Stomach (tissue), 19 donors: ENCODE measurements around the gene MRPL34. TPM values are rescaled to one million over a fixed set of nuclear protein-coding genes. Genes with fewer than 3 reads are reported as not detected.

ENCODE experiments used
- DNase-seq, 2 donors: peaks; one replicate each; pipeline versions ENCODE4 v3.0.0 to v3.0.0-alpha.2; 2013 to 2019
- H3K27ac ChIP-seq, 5 donors: fragments of 200-600 bp in 4 of 5; sonication (generic) in 4 of 5; one replicate each; pipeline ENCODE4 v1.5.1; 2013 to 2019; ENCODE audit warnings: mild to moderate bottlenecking in 1 of 5, moderate library complexity in 1 of 5
- H3K27me3 ChIP-seq, 3 donors: fragments of 200-600 bp; sonication (generic); one replicate each; pipeline ENCODE4 v1.5.1; 2017 to 2019; ENCODE audit warnings: mixed run types in 1 of 3
- H3K36me3 ChIP-seq, 4 donors: fragments of 200-600 bp; sonication (generic); 1 replicate in 3 of 4; 2 replicates in 1 of 4; pipeline ENCODE4 v1.5.1; 2016 to 2019
- H3K4me1 ChIP-seq, 4 donors: fragments of 200-600 bp; sonication (generic); one replicate each; pipeline ENCODE4 v1.5.1; 2016 to 2019
- H3K4me3 ChIP-seq, 4 donors: fragments of 200-600 bp; sonication (generic) in 3 of 4; one replicate each; pipeline ENCODE4 v1.5.1; 2016 to 2019; ENCODE audit warnings: mild to moderate bottlenecking in 1 of 4
- H3K9me3 ChIP-seq, 4 donors: fragments of 200-600 bp; sonication (generic); one replicate each; pipeline ENCODE4 v1.5.1; 2016 to 2019
- CTCF ChIP-seq, 7 experiments: fragments of 450-650 bp in 4 of 7; fragments of 200-600 bp in 3 of 7; sonication (generic) in 3 of 7; IDR thresholded peaks; one replicate each; pipeline ENCODE4 v1.5.1; 2016 to 2019; ENCODE audit warnings: antibody characterized with exemption in 7 of 7, control low read depth in 2 of 7, mild to moderate bottlenecking in 1 of 7
- EP300 ChIP-seq: sonication (generic); formaldehyde crosslinking; IDR thresholded peaks from one replicate; pipeline ENCODE4 v1.6.1; 2017; ENCODE audit warnings: antibody characterized with exemption
- POLR2A ChIP-seq, 4 donors: fragments of 450-650 bp; IDR thresholded peaks; one replicate each; pipeline ENCODE4 v1.6.1; 2016; ENCODE audit warnings: antibody characterized with exemption in 4 of 4, control low read depth in 2 of 4, mild to moderate bottlenecking in 1 of 4, moderate library complexity in 1 of 4
- POLR2AphosphoS5 ChIP-seq, 3 donors: sonication (generic); formaldehyde crosslinking; IDR thresholded peaks; one replicate each; pipeline ENCODE4 v1.6.1; 2016; ENCODE audit warnings: antibody characterized with exemption in 3 of 3
- WGBS, 5 donors: extraction: QIAGEN DNeasy Blood & Tissue Kit in 3 of 5; methylation state at CpG; one replicate each; pipeline versions ENCODE4 v1.1.5 to v1.1.7; 2013 to 2018; 5-methylcytosine and 5-hydroxymethylcytosine counted together
- intact Hi-C: fragments of 100-400 bp; cut with DNase I; formaldehyde crosslinking; loops from one replicate; pipeline ENCODE4 v1.15.1; 2023; ENCODE audit warnings: low total_unique reads
- long read RNA-seq, 10 donors: transcript quantifications; one replicate each; lab custom pipeline, GENCODE V29; 2026
- polyA plus RNA-seq, 3 donors: library from polyadenylated mRNA; stranded (reverse); fragments of 200-250 nt; gene quantifications; one replicate each; pipeline ENCODE4 v1.2.3, GENCODE V29; 2013
- total RNA-seq, 5 donors: library from RNA; depleted of rRNA; stranded (reverse); fragments of >200 nt; gene quantifications; one replicate each; pipeline versions ENCODE4 v1.1.0 to v1.2.3, GENCODE V29; 2014 to 2016
- donor health status: healthy with polysubstance abuse.
- donor health status: Bipolar disorder and iron deficiency.
- donor health status: healthy.

The MRPL34 gene
- total RNA-seq (100 to 1,000 TPM in 3 of 5 donors, 10 to 100 TPM in 1, 1 to 10 TPM in 1; 6.6 to 167 (median 142) TPM), polyA plus RNA-seq (100 to 1,000 TPM; 161 to 200 (median 192) TPM)
- long read RNA-seq, donor 1, transcript MRPL34-201 (2 exons, 968 nt), result major isoform, 14 of 15 reads
- long read RNA-seq, donor 1, partial matches to known transcripts, result 0 of 15 reads
- long read RNA-seq, donor 1, other reads (novel, unspliced or antisense), result 0 of 15 reads
- long read RNA-seq, donor 2, transcript MRPL34-201 (2 exons, 968 nt), result major isoform, 16 of 16 reads
- long read RNA-seq, donor 2, partial matches to known transcripts, result 0 of 16 reads
- long read RNA-seq, donor 2, other reads (novel, unspliced or antisense), result 0 of 16 reads
- long read RNA-seq, donor 3, transcript MRPL34-201 (2 exons, 968 nt), result major isoform, 19 of 19 reads
- long read RNA-seq, donor 3, partial matches to known transcripts, result 0 of 19 reads
- long read RNA-seq, donor 3, other reads (novel, unspliced or antisense), result 0 of 19 reads
- long read RNA-seq, donor 4, partial matches to known transcripts, result 0 of 3 reads
- long read RNA-seq, donor 4, other reads (novel, unspliced or antisense), result 0 of 3 reads
- long read RNA-seq, donor 5, transcript MRPL34-201 (2 exons, 968 nt), result major isoform, 32 of 32 reads
- long read RNA-seq, donor 5, partial matches to known transcripts, result 0 of 32 reads
- long read RNA-seq, donor 5, other reads (novel, unspliced or antisense), result 0 of 32 reads
- long read RNA-seq, donor 6, transcript MRPL34-201 (2 exons, 968 nt), result major isoform, 70 of 71 reads
- long read RNA-seq, donor 6, partial matches to known transcripts, result 0 of 71 reads
- long read RNA-seq, donor 6, other reads (novel, unspliced or antisense), result 0 of 71 reads
- long read RNA-seq, donor 7, transcript MRPL34-201 (2 exons, 968 nt), result major isoform, 51 of 54 reads
- long read RNA-seq, donor 7, partial matches to known transcripts, result 0 of 54 reads
- long read RNA-seq, donor 7, other reads (novel, unspliced or antisense), result 0 of 54 reads
- long read RNA-seq, donor 8, transcript MRPL34-201 (2 exons, 968 nt), result major isoform, 43 of 139 reads
- long read RNA-seq, donor 8, partial matches to known transcripts, result 96 of 139 reads
- long read RNA-seq, donor 8, other reads (novel, unspliced or antisense), result 0 of 139 reads
- long read RNA-seq, donor 9, transcript MRPL34-201 (2 exons, 968 nt), result major isoform, 32 of 41 reads
- long read RNA-seq, donor 9, partial matches to known transcripts, result 7 of 41 reads
- long read RNA-seq, donor 9, other reads (novel, unspliced or antisense), result 0 of 41 reads
- long read RNA-seq, donor 10, transcript MRPL34-201 (2 exons, 968 nt), result major isoform, 14 of 14 reads
- long read RNA-seq, donor 10, partial matches to known transcripts, result 0 of 14 reads
- long read RNA-seq, donor 10, other reads (novel, unspliced or antisense), result 0 of 14 reads

DNA sequence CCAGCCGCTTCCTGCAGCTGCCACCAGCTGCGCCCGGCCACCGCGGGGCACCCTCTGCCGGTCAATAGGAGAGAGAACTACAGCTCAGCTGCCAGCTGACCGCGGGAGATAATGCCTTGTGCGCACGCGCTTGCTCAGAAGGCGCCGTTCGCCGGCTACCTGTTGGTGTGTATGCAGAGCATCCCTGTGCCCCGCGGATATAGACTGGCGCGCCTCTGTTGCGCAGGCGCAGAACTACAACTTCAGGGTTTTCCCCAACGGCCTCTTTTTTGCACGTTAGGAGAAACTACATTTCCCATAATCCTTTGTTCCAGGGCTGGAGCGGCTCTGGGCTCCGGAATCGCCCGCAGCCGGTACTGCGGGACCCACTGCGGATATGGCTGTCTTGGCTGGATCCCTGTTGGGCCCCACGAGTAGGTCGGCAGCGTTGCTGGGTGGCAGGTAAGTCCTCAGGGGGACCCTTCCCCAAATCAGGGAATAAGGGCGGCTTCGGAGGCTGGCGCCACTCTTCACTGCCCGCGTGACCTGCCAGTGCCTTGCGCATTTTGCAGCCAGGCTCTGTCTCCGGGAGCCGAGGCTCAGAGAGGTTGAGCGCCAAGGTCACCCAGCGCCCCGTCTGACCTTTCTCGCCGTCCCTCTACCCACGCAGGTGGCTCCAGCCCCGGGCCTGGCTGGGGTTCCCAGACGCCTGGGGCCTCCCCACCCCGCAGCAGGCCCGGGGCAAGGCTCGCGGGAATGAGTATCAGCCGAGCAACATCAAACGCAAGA, at the start of gene MRPL34:
Gene MRPL34 (plus strand): TSS at position 356 of the 768 bp plus-strand sequence. CDS start 21 bp downstream, at position 377.
- DNase-seq, result peak; percentile 99
- intact Hi-C loops, result no loop called here
- no peaks in the 10 kb centered on the region for H3K27me3 ChIP-seq
- no peak for TF ChIP-seq EP300
- no peak for TF ChIP-seq POLR2A (IDR thresholded peaks at IDR 0.05)
- peak in 5 of 7 experiments; percentile 66 to 88 (median 83) for TF ChIP-seq CTCF (IDR thresholded peaks at IDR 0.05)
- TF ChIP-seq POLR2AphosphoS5 (IDR thresholded peaks at IDR 0.05), result peak in 2 of 3 donors; percentile 96 to 98
- no peaks in the 10 kb centered on the region for H3K9me3 ChIP-seq
- 0 to 1% (median 0%) methylated on average over 23 to 55 of the region's 55 CpGs for WGBS, 5 donors
- H3K27ac ChIP-seq, result peak within 1 kb of the TSS; percentile 89 to 92 (median 92)
- peaks cover 0 to 8% (median 4%) of the 10 kb centered on the region in 4 donors for H3K36me3 ChIP-seq
- H3K4me1 ChIP-seq, result peaks cover 35 to 83% (median 71%) of the 10 kb centered on the region in 4 donors
- peak within 1 kb of the TSS; percentile 65 to 85 (median 78) for H3K4me3 ChIP-seq

GRCh38 chr19:17256130-17256529, 49.5 kb upstream of the MRPL34 start:
- intact Hi-C loops, result no loop called here
- Histone ChIP-seq H3K27me3 (no peaks in the 10 kb centered on the region), H3K4me3 (no peak overlapping the region), H3K4me1 (peaks cover 0 to 5% (median 0%) of the 10 kb centered on the region in 4 donors), H3K9me3 (peaks cover 0 to 9% (median 4%) of the 10 kb centered on the region in 4 donors), H3K36me3 (no peaks in the 10 kb centered on the region), H3K27ac (no peak overlapping the region)
- no peak for DNase-seq
- TF ChIP-seq CTCF (IDR thresholded peaks at IDR 0.05), result no peak
- no peak for TF ChIP-seq POLR2AphosphoS5 (IDR thresholded peaks at IDR 0.05)
- TF ChIP-seq POLR2A (IDR thresholded peaks at IDR 0.05), result no peak
- no peak for TF ChIP-seq EP300
- 82 to 92% (median 83%) methylated on average over 3 of the region's 3 CpGs for WGBS, 5 donors

GRCh38 chr19:17259118-17259780, 46.4 kb upstream of the MRPL34 start:
- Histone ChIP-seq H3K27me3 (no peaks in the 10 kb centered on the region), H3K27ac (no peak overlapping the region), H3K4me1 (peaks cover 0 to 5% (median 0%) of the 10 kb centered on the region in 4 donors), H3K36me3 (no peaks in the 10 kb centered on the region), H3K9me3 (peaks cover 0 to 9% (median 4%) of the 10 kb centered on the region in 4 donors), H3K4me3 (no peak overlapping the region)
- DNase-seq, result no peak
- WGBS, 5 donors, result 91 to 95% (median 92%) methylated on average over 7 to 9 of the region's 9 CpGs
- intact Hi-C loops, result no loop called here
- TF ChIP-seq EP300 (no peak), POLR2AphosphoS5 (IDR thresholded peaks at IDR 0.05) (no peak), CTCF (IDR thresholded peaks at IDR 0.05) (no peak), POLR2A (IDR thresholded peaks at IDR 0.05) (no peak)
